GM12872 (cell line): Measurements from ENCODE around the gene ATP13A2.

Experiments
- CTCF ChIP-seq: IDR thresholded peaks from 3 replicates; pipeline ENCODE4 v1.5.1; 2011; ENCODE audit warnings: low read depth, mild to moderate bottlenecking, low read length, moderate library complexity; ENCODE audit not compliant: insufficient read depth

The ATP13A2 gene

GRCh38 chr1:16977377-16977776 is 34.4 kb downstream of the ATP13A2 start:
- TF ChIP-seq CTCF, result no peak

DNA sequence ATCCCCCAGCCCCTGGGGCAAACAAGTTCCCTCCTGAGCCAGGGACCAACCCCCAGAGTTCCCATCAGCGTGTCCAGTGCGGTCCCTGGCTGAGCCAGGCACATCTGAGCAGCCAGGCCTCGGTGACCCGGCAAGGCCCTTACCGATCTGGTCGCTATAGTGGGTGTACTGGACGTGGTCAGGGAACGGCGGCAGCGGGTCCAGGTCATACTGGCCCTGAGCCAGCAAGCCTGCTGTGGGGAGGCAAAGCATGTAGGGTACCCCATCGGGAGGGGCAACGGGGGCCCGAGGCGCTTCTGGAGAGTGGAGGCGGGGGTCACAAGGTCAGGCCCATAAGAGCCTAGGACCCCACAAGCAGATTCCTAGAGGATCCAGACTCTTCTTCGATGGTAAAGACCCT is 34.8 kb downstream of the ATP13A2 start:
- TF ChIP-seq CTCF, result no peak

DNA sequence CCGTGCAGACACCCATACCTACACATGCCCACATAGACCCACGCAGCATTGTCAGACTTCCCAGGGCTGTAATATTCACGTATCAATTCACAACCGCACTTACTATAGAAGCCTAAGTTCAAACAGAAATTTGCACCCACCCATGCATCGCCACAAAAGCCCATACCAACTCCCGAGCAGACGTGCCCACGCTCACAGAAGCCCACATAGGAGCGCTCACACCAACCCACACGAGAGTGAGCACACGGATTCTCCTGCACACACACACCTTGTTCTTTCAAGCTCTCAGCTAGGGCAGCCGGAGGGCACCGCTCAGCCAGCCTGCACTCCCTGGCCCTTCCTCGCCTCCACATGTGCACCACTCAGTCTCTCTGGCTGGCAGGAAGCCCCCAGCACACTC is 35.9 kb downstream of the ATP13A2 start:
- TF ChIP-seq CTCF, result no peak

- no peak for TF ChIP-seq CTCF
Observed at GRCh38 chr1:16975211-16975610, 36.5 kb downstream of the ATP13A2 start.

- TF ChIP-seq CTCF, result no peak
Observed at GRCh38 chr1:16973215-16973614, 38.5 kb downstream of the ATP13A2 start.

GRCh38 chr1:16972189-16972895 is 39.4 kb downstream of the ATP13A2 start:
- no peak for TF ChIP-seq CTCF

- TF ChIP-seq CTCF, result no peak
Observed at GRCh38 chr1:16971341-16972188, 40.2 kb downstream of the ATP13A2 start.
